ENCODE data around the gene TAT.
"Not testable (repeated sequence)": the region's sequence is repeated elsewhere in the genome, so short reads cannot be mapped to it uniquely, and the experiment has no call there.

TAT gene

DNA sequence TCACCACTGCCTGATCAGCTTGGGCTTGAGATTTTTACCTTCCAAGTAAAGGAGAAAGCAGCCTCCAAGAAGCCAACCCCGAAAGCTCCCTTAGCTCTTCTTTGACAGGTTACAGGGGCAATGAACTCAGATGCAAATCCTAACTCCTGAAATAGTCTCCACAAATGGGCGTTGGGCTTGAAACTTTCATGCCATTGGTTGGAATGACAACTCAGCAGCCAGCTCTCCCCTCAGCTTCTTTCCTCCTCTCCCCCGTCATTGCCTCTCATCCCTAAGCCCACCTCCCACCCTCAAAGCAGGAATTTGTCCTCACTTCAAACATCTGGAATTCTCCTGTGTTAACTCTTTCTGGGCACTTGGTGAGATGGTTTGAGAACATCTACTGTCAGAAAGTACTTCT, at the start of gene TAT:
TSS of gene TAT (minus strand) at position 122 of the 400 bp plus-strand sequence. CDS start 677 bp downstream, outside the sequence.
- Histone ChIP-seq H3K4me1 (ENCODE audit: insufficient read depth, insufficient read length) (no peaks in the 10 kb centered on the region), H3K36me3 (ENCODE audit: insufficient read depth, insufficient read length, low read length) (no peaks in the 10 kb centered on the region), H3K9ac (ENCODE audit: insufficient read length, low read depth) (no peak within 1 kb of the TSS), H3K4me3 (ENCODE audit: insufficient read length, low read depth) (no peak within 1 kb of the TSS), H3K27me3 (ENCODE audit: insufficient read depth, insufficient read length) (no peaks in the 10 kb centered on the region), H3K9me3 (ENCODE audit: insufficient read depth, low read length) (no peaks in the 10 kb centered on the region)
- DNase-seq (ENCODE audit: low read depth, low spot score), result no peak
- TF ChIP-seq ZNF274 (IDR thresholded peaks at IDR 0.05; ENCODE audit: low read depth, low read length) (no peak), SUZ12 (IDR thresholded peaks at IDR 0.05; ENCODE audit: extremely low read depth, insufficient read depth, insufficient read length) (no peak), YY1 (IDR thresholded peaks at IDR 0.05; ENCODE audit: insufficient read depth, insufficient read length) (no peak)

DNA sequence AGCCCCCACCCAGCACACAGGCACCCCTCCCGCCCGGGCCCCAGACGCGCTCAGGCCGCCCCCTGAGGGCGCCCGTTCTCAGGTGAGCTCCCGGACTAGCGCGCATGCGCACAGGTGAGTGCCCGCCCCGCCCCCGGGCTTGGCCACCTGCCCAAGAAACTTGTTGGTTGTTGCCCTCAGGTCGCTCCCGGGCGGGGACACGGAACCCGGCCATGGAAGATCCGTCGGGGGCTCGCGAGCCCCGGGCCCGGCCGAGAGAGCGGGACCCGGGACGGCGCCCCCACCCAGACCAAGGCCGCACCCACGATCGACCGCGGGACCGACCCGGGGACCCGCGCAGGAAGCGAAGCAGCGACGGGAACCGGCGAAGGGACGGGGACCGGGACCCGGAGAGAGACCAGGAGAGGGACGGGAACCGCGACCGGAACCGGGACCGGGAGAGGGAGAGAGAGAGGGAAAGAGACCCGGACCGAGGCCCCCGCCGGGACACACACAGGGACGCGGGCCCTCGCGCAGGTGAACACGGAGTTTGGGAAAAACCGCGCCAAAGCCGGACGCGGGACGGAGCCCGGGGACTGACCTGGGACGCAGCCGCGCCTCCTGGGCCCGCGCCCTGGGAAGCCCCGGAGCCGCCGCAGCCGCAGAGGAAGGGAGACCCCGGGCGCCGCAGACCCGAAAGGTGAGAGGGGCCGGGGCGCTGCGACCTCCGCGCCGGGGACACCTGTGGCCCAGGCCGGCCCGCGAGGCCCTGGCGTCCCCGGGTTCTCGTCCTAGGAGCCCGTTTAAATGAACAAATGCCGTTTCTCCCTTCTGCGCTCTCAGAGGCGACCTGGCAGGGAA, 49.3 kb upstream of the TAT start, which contains the start of gene MARVELD3:
TSS of gene MARVELD3 (plus strand) at position 167 of the 840 bp plus-strand sequence. CDS start at position 213, 46 bp downstream.
- peak within 1 kb of the TSS; percentile 82 for H3K9ac ChIP-seq (ENCODE audit: insufficient read length, low read depth)

DNA sequence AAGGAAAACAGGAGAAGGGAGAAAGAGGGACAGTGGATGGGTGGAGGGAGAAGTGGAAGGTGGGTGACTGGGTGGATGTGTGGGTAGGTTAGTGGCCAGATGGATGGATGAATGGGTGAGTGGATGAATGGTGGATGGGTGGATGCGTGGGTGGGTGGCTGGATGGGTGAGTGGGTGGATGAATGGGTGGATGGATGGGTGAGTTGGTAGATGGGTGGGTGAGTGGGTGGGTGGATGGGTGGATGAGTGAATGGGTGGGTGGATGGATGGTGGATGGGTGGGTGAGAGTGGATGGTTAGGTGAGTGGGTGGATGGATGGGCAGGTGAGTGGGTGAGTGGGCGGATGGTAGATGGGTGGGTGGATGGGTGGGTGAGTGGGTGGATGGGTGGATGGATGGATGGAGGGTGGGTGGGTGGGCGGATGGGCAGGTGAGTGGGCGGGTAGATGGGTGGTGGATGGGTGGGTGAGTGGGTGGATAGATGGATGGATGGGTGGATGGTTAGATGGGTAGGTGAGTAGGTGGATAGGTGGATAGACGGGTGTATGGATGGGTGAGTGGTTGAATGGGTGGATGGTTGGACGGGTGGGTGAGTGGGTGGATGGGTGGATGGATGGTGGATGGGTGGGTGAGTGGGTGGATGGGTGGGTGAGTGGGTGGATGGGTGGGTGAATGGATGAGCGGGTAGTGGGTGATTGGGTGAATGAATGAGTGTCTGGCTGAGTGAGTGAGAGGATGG, 48.4 kb upstream of the TAT start:
- H3K9me3 ChIP-seq (ENCODE audit: insufficient read depth, low read length), result no peaks in the 10 kb centered on the region
- peaks cover 39% of the 10 kb centered on the region for H3K27me3 ChIP-seq (ENCODE audit: insufficient read depth, insufficient read length)
- H3K4me3 ChIP-seq (ENCODE audit: insufficient read length, low read depth), result no peak overlapping the region
- TF ChIP-seq ZNF274 (IDR thresholded peaks at IDR 0.05; ENCODE audit: low read depth, low read length), result no peak
- DNase-seq (ENCODE audit: low read depth, low spot score), result no peak
- no peaks in the 10 kb centered on the region for H3K36me3 ChIP-seq (ENCODE audit: insufficient read depth, insufficient read length, low read length)
- peaks cover 12% of the 10 kb centered on the region for H3K4me1 ChIP-seq (ENCODE audit: insufficient read depth, insufficient read length)
- H3K9ac ChIP-seq (ENCODE audit: insufficient read length, low read depth), result no peak overlapping the region

More for the DNA sequence above, 49.3 kb upstream of the TAT start, which contains the start of gene MARVELD3:
- no peak for DNase-seq (ENCODE audit: low read depth, low spot score)
- TF ChIP-seq SUZ12 (IDR thresholded peaks at IDR 0.05; ENCODE audit: extremely low read depth, insufficient read depth, insufficient read length), result peak; percentile 23
- TF ChIP-seq ZNF274 (IDR thresholded peaks at IDR 0.05; ENCODE audit: low read depth, low read length), result no peak
- H3K4me3 ChIP-seq (ENCODE audit: insufficient read length, low read depth), result peak within 1 kb of the TSS; percentile 75
- peaks cover 12% of the 10 kb centered on the region for H3K4me1 ChIP-seq (ENCODE audit: insufficient read depth, insufficient read length)
- H3K27me3 ChIP-seq (ENCODE audit: insufficient read depth, insufficient read length), result peaks cover 39% of the 10 kb centered on the region
- H3K36me3 ChIP-seq (ENCODE audit: insufficient read depth, insufficient read length, low read length), result no peaks in the 10 kb centered on the region
- no peaks in the 10 kb centered on the region for H3K9me3 ChIP-seq (ENCODE audit: insufficient read depth, low read length)

DNA sequence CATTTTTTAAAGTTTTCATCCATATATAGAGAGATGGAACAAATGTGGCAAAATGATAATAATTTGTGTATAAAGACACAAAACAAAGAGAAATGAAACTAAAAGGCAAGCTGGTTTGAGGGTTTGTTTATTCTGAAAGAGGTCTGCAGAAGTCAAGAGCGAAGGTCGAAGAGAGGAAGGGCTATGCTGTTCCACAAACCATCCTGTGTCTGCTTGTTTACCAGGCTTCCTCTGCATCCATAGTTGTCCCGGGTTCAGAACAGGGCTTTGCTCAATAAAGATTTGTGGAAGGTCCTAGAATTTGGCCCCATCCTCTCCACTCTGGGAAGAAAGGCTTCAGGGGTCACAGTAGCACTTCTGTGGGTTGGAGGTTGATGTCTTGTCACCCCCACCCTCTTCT, 46.7 kb upstream of the TAT start:
- H3K27me3 ChIP-seq (ENCODE audit: insufficient read depth, insufficient read length), result peaks cover 39% of the 10 kb centered on the region
- H3K4me3 ChIP-seq (ENCODE audit: insufficient read length, low read depth), result no peak overlapping the region
- H3K9ac ChIP-seq (ENCODE audit: insufficient read length, low read depth), result no peak overlapping the region
- TF ChIP-seq SUZ12 (IDR thresholded peaks at IDR 0.05; ENCODE audit: extremely low read depth, insufficient read depth, insufficient read length), result no peak
- TF ChIP-seq ZNF274 (IDR thresholded peaks at IDR 0.05; ENCODE audit: low read depth, low read length), result no peak
- TF ChIP-seq YY1 (IDR thresholded peaks at IDR 0.05; ENCODE audit: insufficient read depth, insufficient read length), result no peak
- no peaks in the 10 kb centered on the region for H3K36me3 ChIP-seq (ENCODE audit: insufficient read depth, insufficient read length, low read length)
- peaks cover 7% of the 10 kb centered on the region for H3K4me1 ChIP-seq (ENCODE audit: insufficient read depth, insufficient read length)
- no peak for DNase-seq (ENCODE audit: low read depth, low spot score)
- H3K9me3 ChIP-seq (ENCODE audit: insufficient read depth, low read length), result no peaks in the 10 kb centered on the region

DNA sequence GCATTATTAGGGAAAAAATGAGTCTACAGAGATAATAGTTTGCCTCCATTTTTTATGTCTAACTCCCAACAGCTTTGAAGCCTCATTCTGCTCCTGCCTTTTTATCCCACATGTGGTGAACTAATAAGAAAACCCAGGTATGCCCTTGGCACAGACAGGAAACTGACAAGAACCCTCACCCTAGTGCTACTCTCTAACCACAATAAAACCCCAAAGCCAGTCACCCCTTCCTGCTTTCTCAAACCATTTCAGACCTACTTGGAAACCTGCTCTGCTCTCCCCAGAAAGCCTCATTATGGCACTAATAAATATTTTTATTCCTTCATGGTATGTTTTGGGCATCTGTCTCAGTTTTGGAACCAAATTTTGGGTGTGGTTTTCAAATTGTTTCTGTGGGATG, 45.2 kb upstream of the TAT start:
- H3K4me3 ChIP-seq (ENCODE audit: insufficient read length, low read depth), result no peak overlapping the region
- no peaks in the 10 kb centered on the region for H3K9me3 ChIP-seq (ENCODE audit: insufficient read depth, low read length)
- DNase-seq (ENCODE audit: low read depth, low spot score), result no peak
- H3K9ac ChIP-seq (ENCODE audit: insufficient read length, low read depth), result no peak overlapping the region
- H3K27me3 ChIP-seq (ENCODE audit: insufficient read depth, insufficient read length), result peaks cover 39% of the 10 kb centered on the region
- H3K4me1 ChIP-seq (ENCODE audit: insufficient read depth, insufficient read length), result peaks cover 4% of the 10 kb centered on the region
- no peaks in the 10 kb centered on the region for H3K36me3 ChIP-seq (ENCODE audit: insufficient read depth, insufficient read length, low read length)
- TF ChIP-seq SUZ12 (IDR thresholded peaks at IDR 0.05; ENCODE audit: extremely low read depth, insufficient read depth, insufficient read length) (no peak), ZNF274 (IDR thresholded peaks at IDR 0.05; ENCODE audit: low read depth, low read length) (no peak), YY1 (IDR thresholded peaks at IDR 0.05; ENCODE audit: insufficient read depth, insufficient read length) (no peak)

DNA sequence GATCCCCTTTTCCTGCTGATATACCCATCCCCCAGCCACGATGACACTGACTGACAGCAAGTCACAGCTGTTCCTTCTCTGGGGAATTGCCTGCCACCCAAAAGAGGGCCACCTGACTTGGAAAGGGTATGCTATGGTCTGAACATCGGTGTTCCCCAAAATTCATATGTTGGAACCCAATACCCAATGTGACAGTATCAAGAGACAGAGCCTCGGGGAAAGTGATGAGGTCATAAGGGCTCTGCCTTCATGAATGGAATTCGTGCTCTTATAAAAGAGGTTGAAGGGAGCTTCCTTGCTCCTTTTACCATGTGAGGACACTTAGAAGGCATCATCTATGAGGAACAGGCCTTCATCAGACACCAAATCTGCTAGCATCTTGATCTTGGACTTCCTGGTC, 41.5 kb upstream of the TAT start:
- Histone ChIP-seq H3K9me3 (ENCODE audit: insufficient read depth, low read length) (no peaks in the 10 kb centered on the region), H3K4me3 (ENCODE audit: insufficient read length, low read depth) (no peak overlapping the region), H3K4me1 (ENCODE audit: insufficient read depth, insufficient read length) (no peaks in the 10 kb centered on the region), H3K9ac (ENCODE audit: insufficient read length, low read depth) (no peak overlapping the region), H3K27me3 (ENCODE audit: insufficient read depth, insufficient read length) (peaks cover 4% of the 10 kb centered on the region), H3K36me3 (ENCODE audit: insufficient read depth, insufficient read length, low read length) (no peaks in the 10 kb centered on the region)
- TF ChIP-seq SUZ12 (IDR thresholded peaks at IDR 0.05; ENCODE audit: extremely low read depth, insufficient read depth, insufficient read length) (no peak), YY1 (IDR thresholded peaks at IDR 0.05; ENCODE audit: insufficient read depth, insufficient read length) (no peak), ZNF274 (IDR thresholded peaks at IDR 0.05; ENCODE audit: low read depth, low read length) (no peak)
- no peak for DNase-seq (ENCODE audit: low read depth, low spot score)

DNA sequence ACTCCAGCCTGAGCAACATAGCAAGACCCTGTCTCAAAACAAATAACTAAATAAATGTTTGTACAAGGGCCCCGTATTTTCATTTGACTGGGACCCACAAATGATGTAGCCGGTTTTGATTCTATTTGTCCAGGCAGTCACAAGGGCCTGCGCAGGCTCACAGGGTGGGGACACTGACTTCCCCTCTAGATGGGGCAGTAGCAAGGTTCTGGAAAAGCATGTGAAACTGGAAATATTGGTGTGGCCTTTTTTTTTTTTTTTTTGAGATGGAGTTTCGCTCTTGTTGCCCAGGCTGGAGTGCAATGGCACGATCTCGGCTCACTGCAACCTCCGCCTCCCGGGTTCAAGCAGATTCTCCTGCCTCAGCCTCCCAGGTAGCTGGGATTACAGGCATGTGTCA, 38.1 kb upstream of the TAT start:
- not testable (repeated sequence) for H3K27me3 ChIP-seq (ENCODE audit: insufficient read depth, insufficient read length); H3K36me3 ChIP-seq (ENCODE audit: insufficient read depth, insufficient read length, low read length); H3K9me3 ChIP-seq (ENCODE audit: insufficient read depth, low read length); H3K4me1 ChIP-seq (ENCODE audit: insufficient read depth, insufficient read length); DNase-seq (ENCODE audit: low read depth, low spot score); H3K9ac ChIP-seq (ENCODE audit: insufficient read length, low read depth); H3K4me3 ChIP-seq (ENCODE audit: insufficient read length, low read depth)
